Keratinocyte (primary cell): Measurements from ENCODE around the gene ARHGDIA. TPM values are rescaled to one million over a fixed set of nuclear protein-coding genes. Genes with fewer than 3 reads are reported as not detected.

Source experiments
- DNase-seq: peaks from one replicate; pipeline ENCODE4 v3.0.0-alpha.2; 2011; ENCODE audit warnings: low read depth, missing footprints, low spot score
- FAIRE-seq: peaks from 2 replicates; lab custom pipeline; 2011; peaks lifted over from hg19 to GRCh38; lab: Jason Lieb, UNC
- H2AFZ ChIP-seq: 2 replicates; pipeline ENCODE4 v1.6.0; 2012; ENCODE audit warnings: low read length, control low read depth, inconsistent platforms; ENCODE audit not compliant: control insufficient read depth
- H3K27ac ChIP-seq: 2 replicates; pipeline ENCODE4 v1.5.1; 2011; ENCODE audit warnings: low read length; ENCODE audit not compliant: control insufficient read depth, insufficient read depth
- H3K27me3 ChIP-seq: 3 replicates; pipeline ENCODE4 v1.6.0; 2011; ENCODE audit warnings: low read length; ENCODE audit not compliant: control insufficient read depth, insufficient read depth; ENCODE audit errors: extremely low read depth
- H3K36me3 ChIP-seq, 2 experiments: 2 replicates in 1 of 2; 3 replicates in 1 of 2; pipeline ENCODE4 v1.5.1; 2011; ENCODE audit warnings: low read length in 2 of 2, mild to moderate bottlenecking in 1 of 2; ENCODE audit not compliant: control insufficient read depth in 2 of 2, insufficient read depth in 2 of 2; ENCODE audit errors: extremely low read depth in 1 of 2
- H3K4me1 ChIP-seq: 3 replicates; pipeline ENCODE4 v1.5.1; 2011; ENCODE audit warnings: low read length; ENCODE audit not compliant: control insufficient read depth, insufficient read depth; ENCODE audit errors: extremely low read depth
- H3K4me2 ChIP-seq: 3 replicates; pipeline ENCODE4 v1.6.0; 2011; ENCODE audit warnings: low read depth, low read length; ENCODE audit not compliant: control insufficient read depth, insufficient read depth; ENCODE audit errors: extremely low read depth
- H3K4me3 ChIP-seq, 3 experiments: fragments of 200-600 bp in 1 of 3; sonication (generic) in 1 of 3; 2 replicates in 2 of 3; 3 replicates in 1 of 3; pipeline ENCODE4 v1.5.1; 2011 to 2016; ENCODE audit warnings: low read length in 3 of 3, mild to moderate bottlenecking in 3 of 3, control low read depth in 2 of 3, inconsistent platforms in 1 of 3, low read depth in 1 of 3, mixed read lengths in 1 of 3, mixed run types in 1 of 3, moderate library complexity in 1 of 3; ENCODE audit not compliant: control insufficient read depth in 2 of 3, insufficient read depth in 2 of 3; ENCODE audit errors: extremely low read depth in 1 of 3
- H3K79me2 ChIP-seq: 2 replicates; pipeline ENCODE4 v1.6.0; 2012; ENCODE audit warnings: low read length; ENCODE audit not compliant: control insufficient read depth, insufficient read depth
- H3K9ac ChIP-seq: 3 replicates; pipeline ENCODE4 v1.6.0; 2011; ENCODE audit warnings: low read length; ENCODE audit not compliant: control insufficient read depth, insufficient read depth; ENCODE audit errors: extremely low read depth
- H3K9me1 ChIP-seq: 3 replicates; pipeline ENCODE4 v1.6.0; 2011; ENCODE audit warnings: low read length; ENCODE audit not compliant: control insufficient read depth, insufficient read depth; ENCODE audit errors: extremely low read depth
- H3K9me3 ChIP-seq: 2 replicates; pipeline ENCODE4 v1.5.1; 2012; ENCODE audit warnings: low read depth, low read length; ENCODE audit not compliant: control insufficient read depth
- H4K20me1 ChIP-seq: 3 replicates; pipeline ENCODE4 v1.6.0; 2011; ENCODE audit warnings: low read length; ENCODE audit not compliant: control insufficient read depth, insufficient read depth; ENCODE audit errors: extremely low read depth
- EZH2 ChIP-seq: IDR thresholded peaks from one replicate; pipeline ENCODE4 v1.6.1; 2012; ENCODE audit warnings: inconsistent platforms, mild to moderate bottlenecking, low read length, moderate library complexity
- dilution Hi-C: fragments of 300-500 bp; cut with MboI; formaldehyde crosslinking; loops from one replicate; pipeline ENCODE4 v1.7.0; 2020; ENCODE audit warnings: low sequenced_read_pairs; ENCODE audit not compliant: extremely low pct_ligation_motif_present
- polyA plus RNA-seq, 5 experiments: library from polyadenylated mRNA; depleted of rRNA in 3 of 5; stranded (reverse) in 3 of 5; stranded (forward) in 1 of 5; unstranded in 1 of 5; fragments of >200 nt; gene quantifications; 1 replicate in 1 of 5; 2 replicates in 3 of 5; 3 replicates in 1 of 5; pipeline versions ENCODE4 v1.2.1 to v1.2.3, GENCODE V29; 2011 to 2012; ENCODE audit warnings: missing spikeins in 2 of 5, low read depth in 1 of 5, low replicate concordance in 1 of 5
- TF ChIP-seq, protein P1 (sequence below), 3 experiments: IDR thresholded peaks in 1 of 3; conservative IDR thresholded peaks in 1 of 3; optimal IDR thresholded peaks in 1 of 3; 2 replicates in 2 of 3; 3 replicates in 1 of 3; pipeline versions ENCODE3 to v1.5.1; 2011; ENCODE audit warnings: low read length in 3 of 3, mild to moderate bottlenecking in 3 of 3, moderate library complexity in 2 of 3, control low read depth in 1 of 3, inconsistent platforms in 1 of 3; ENCODE audit not compliant: insufficient read depth in 2 of 3; ENCODE audit errors: extremely low read depth in 1 of 3

The ARHGDIA gene
- polyA plus RNA-seq, 1 donor (not counting 4 experiments of a cell fraction or from before 2014, with no cell fraction given) = 65.7 TPM

DNA sequence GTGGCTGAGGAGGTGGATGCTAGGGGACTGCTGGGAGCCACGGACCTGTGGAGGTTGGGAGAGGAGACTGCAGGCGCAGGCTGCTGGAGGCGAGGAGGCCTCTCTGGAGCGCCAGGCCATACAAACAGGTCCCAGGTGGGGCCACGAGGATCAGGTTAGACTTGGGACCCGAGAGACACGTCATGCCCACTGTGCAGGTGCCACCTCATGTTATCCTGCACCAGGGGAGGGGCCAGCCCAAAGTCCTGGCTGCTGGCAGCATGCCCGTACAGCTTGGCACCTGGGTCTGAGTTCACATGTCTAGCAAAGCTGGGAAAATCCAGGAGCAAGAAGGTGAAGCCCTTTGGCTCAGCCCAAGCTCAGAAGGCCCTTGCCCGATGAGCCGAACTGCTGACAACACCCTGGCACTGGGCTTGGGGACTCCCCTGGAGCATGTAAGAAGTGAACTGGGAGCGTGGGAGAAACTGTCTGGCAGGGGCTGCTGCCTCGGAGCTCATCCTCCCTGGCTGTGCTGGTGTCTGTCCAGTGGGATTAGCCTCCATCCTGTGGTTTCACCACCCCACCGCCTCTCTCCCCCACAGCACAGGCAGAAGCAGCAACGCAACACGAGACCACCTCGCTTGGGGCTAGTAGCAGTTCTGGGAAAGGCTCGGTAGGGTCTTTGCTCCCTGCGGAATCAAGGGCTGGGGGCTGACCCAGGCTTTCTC lies 5.3 kb downstream of the ARHGDIA start:
- H3K36me3 ChIP-seq = peaks cover 21 to 38% of the 10 kb centered on the region in 2 experiments
- dilution Hi-C loops = no loop called here
- no peak overlapping the region for H3K27ac ChIP-seq
- no peak for FAIRE-seq
- no peak overlapping the region for H3K4me2 ChIP-seq
- H3K9ac ChIP-seq = peak overlapping the region; percentile 19
- no peak for DNase-seq
- peaks cover 58% of the 10 kb centered on the region for H3K79me2 ChIP-seq
- H3K4me1 ChIP-seq = peaks cover 40% of the 10 kb centered on the region
- peaks cover 7% of the 10 kb centered on the region for H3K9me1 ChIP-seq
- no peak overlapping the region for H3K4me3 ChIP-seq
- H4K20me1 ChIP-seq = peaks cover 19% of the 10 kb centered on the region
- no peak overlapping the region for H2AFZ ChIP-seq
- TF ChIP-seq, protein P1, sequence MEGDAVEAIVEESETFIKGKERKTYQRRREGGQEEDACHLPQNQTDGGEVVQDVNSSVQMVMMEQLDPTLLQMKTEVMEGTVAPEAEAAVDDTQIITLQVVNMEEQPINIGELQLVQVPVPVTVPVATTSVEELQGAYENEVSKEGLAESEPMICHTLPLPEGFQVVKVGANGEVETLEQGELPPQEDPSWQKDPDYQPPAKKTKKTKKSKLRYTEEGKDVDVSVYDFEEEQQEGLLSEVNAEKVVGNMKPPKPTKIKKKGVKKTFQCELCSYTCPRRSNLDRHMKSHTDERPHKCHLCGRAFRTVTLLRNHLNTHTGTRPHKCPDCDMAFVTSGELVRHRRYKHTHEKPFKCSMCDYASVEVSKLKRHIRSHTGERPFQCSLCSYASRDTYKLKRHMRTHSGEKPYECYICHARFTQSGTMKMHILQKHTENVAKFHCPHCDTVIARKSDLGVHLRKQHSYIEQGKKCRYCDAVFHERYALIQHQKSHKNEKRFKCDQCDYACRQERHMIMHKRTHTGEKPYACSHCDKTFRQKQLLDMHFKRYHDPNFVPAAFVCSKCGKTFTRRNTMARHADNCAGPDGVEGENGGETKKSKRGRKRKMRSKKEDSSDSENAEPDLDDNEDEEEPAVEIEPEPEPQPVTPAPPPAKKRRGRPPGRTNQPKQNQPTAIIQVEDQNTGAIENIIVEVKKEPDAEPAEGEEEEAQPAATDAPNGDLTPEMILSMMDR (optimal IDR thresholded peaks at IDR 0.05 in 1 of 3, IDR thresholded peaks at IDR 0.05 in 1 of 3, conservative IDR thresholded peaks at IDR 0.05 in 1 of 3; ENCODE audit: extremely low read depth in 1 of 3, insufficient read depth in 2 of 3, low read length in 3 of 3) = no peak
- no peak for TF ChIP-seq EZH2
- H3K27me3 ChIP-seq = no peaks in the 10 kb centered on the region
- no peaks in the 10 kb centered on the region for H3K9me3 ChIP-seq

DNA sequence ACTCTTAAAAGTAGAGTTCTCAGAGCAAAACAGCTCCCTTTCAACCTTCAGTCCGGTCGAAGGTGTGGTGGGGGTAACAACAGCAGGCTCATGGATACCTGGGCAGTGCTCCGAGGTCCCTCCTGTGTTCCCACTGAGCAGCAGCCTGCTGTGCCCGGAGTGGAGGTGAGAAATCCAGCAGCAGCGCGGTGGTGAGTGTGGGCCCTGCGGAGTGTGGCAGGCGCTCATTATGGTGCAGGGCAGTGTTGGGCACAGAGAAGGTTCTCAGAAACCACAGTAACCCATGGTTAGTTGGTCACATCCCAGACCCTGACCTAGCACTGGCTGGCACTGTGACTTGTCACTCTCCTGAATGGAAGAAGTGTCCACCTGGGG lies 5.8 kb downstream of the ARHGDIA start:
- H3K27ac ChIP-seq = no peak overlapping the region
- peaks cover 7% of the 10 kb centered on the region for H3K9me1 ChIP-seq
- dilution Hi-C loops = no loop called here
- no peak overlapping the region for H2AFZ ChIP-seq
- peaks cover 19% of the 10 kb centered on the region for H4K20me1 ChIP-seq
- H3K4me1 ChIP-seq = peaks cover 40% of the 10 kb centered on the region
- DNase-seq (no peak), FAIRE-seq (no peak)
- H3K9ac ChIP-seq = no peak overlapping the region
- H3K9me3 ChIP-seq = no peaks in the 10 kb centered on the region
- no peaks in the 10 kb centered on the region for H3K27me3 ChIP-seq
- H3K4me2 ChIP-seq = no peak overlapping the region
- H3K36me3 ChIP-seq = peaks cover 21 to 38% of the 10 kb centered on the region in 2 experiments
- no peak overlapping the region for H3K4me3 ChIP-seq
- TF ChIP-seq, protein P1 (optimal IDR thresholded peaks at IDR 0.05 in 1 of 3, IDR thresholded peaks at IDR 0.05 in 1 of 3, conservative IDR thresholded peaks at IDR 0.05 in 1 of 3; ENCODE audit: extremely low read depth in 1 of 3, insufficient read depth in 2 of 3, low read length in 3 of 3) = no peak
- TF ChIP-seq EZH2 = no peak
- H3K79me2 ChIP-seq = peaks cover 53% of the 10 kb centered on the region
